ENCODE results near the gene NCEH1. TPM values are rescaled to one million over a fixed set of nuclear protein-coding genes. Genes with fewer than 3 reads are reported as not detected.
A peak's percentile ranks its signal among the peaks of the same experiment; 100 is the strongest.
"Not testable (repeated sequence)": the region's sequence is repeated elsewhere in the genome, so short reads cannot be mapped to it uniquely, and the experiment has no call there.

The NCEH1 gene
- total RNA-seq, 1 donor from 2014 or later: 2.3 TPM

- no peak overlapping the region for H3K27ac Mint-ChIP-seq (ENCODE audit: unreplicated experiment)
- no peak for DNase-seq (ENCODE audit: low read depth, low spot score)
- no peaks in the 10 kb centered on the region for H3K36me3 Mint-ChIP-seq (ENCODE audit: low read depth)
- peaks cover 4% of the 10 kb centered on the region for H3K9me3 Mint-ChIP-seq
- no peaks in the 10 kb centered on the region for H3K27me3 Mint-ChIP-seq (ENCODE audit: low read depth)
- TF ChIP-seq CTCF (conservative IDR thresholded peaks at IDR 0.05): no peak
- H3K4me3 Mint-ChIP-seq: no peak overlapping the region
- no peaks in the 10 kb centered on the region for H3K4me1 Mint-ChIP-seq
Measured at GRCh38 chr3:172598904-172599303, 112.0 kb downstream of the NCEH1 start.

- no peak for TF ChIP-seq CTCF (conservative IDR thresholded peaks at IDR 0.05)
- no peak for DNase-seq (ENCODE audit: low read depth, low spot score)
- no peaks in the 10 kb centered on the region for H3K27me3 Mint-ChIP-seq (ENCODE audit: low read depth)
- H3K9me3 Mint-ChIP-seq: peaks cover 4% of the 10 kb centered on the region
- no peaks in the 10 kb centered on the region for H3K4me1 Mint-ChIP-seq
- no peak overlapping the region for H3K27ac Mint-ChIP-seq (ENCODE audit: unreplicated experiment)
- H3K36me3 Mint-ChIP-seq (ENCODE audit: low read depth): no peaks in the 10 kb centered on the region
- H3K4me3 Mint-ChIP-seq: no peak overlapping the region
Measured at GRCh38 chr3:172596394-172596706, 114.5 kb downstream of the NCEH1 start.

GRCh38 chr3:172595664-172596393, 115.0 kb downstream of the NCEH1 start:
- no peaks in the 10 kb centered on the region for H3K36me3 Mint-ChIP-seq (ENCODE audit: low read depth)
- peak; percentile 68 for TF ChIP-seq CTCF (conservative IDR thresholded peaks at IDR 0.05)

GRCh38 chr3:172594900-172595663, 115.8 kb downstream of the NCEH1 start:
- H3K4me1 Mint-ChIP-seq; H3K4me3 Mint-ChIP-seq; H3K9me3 Mint-ChIP-seq; DNase-seq (ENCODE audit: low read depth, low spot score); H3K27ac Mint-ChIP-seq (ENCODE audit: unreplicated experiment); H3K36me3 Mint-ChIP-seq (ENCODE audit: low read depth); H3K27me3 Mint-ChIP-seq (ENCODE audit: low read depth): not testable (repeated sequence)

More at GRCh38 chr3:172595664-172596393, 115.0 kb downstream of the NCEH1 start:
- Mint-ChIP-seq H3K4me1 (no peaks in the 10 kb centered on the region), H3K9me3 (peaks cover 4% of the 10 kb centered on the region), H3K27me3 (ENCODE audit: low read depth) (no peaks in the 10 kb centered on the region), H3K4me3 (no peak overlapping the region), H3K27ac (ENCODE audit: unreplicated experiment) (no peak overlapping the region)
- no peak for DNase-seq (ENCODE audit: low read depth, low spot score)

GRCh38 chr3:172592898-172593669, 117.8 kb downstream of the NCEH1 start:
- Mint-ChIP-seq H3K9me3 (no peaks in the 10 kb centered on the region), H3K27ac (ENCODE audit: unreplicated experiment) (no peak overlapping the region), H3K27me3 (ENCODE audit: low read depth) (no peaks in the 10 kb centered on the region), H3K4me1 (no peaks in the 10 kb centered on the region), H3K36me3 (ENCODE audit: low read depth) (no peaks in the 10 kb centered on the region), H3K4me3 (no peak overlapping the region)
- no peak for TF ChIP-seq CTCF (conservative IDR thresholded peaks at IDR 0.05)
- DNase-seq (ENCODE audit: low read depth, low spot score): no peak

Data from neural crest cell (in vitro differentiated cells).